GM18508 (cell line): ENCODE measurements around the gene ZCCHC7.

Experiments used
- ATAC-seq: cut with Tn5 transposase; IDR thresholded peaks from one replicate; pipeline ENCODE4 v1.9.1; 2021; ENCODE audit warnings: moderate number of reproducible peaks; ENCODE audit not compliant: insufficient read depth, unreplicated experiment

Gene ZCCHC7

DNA sequence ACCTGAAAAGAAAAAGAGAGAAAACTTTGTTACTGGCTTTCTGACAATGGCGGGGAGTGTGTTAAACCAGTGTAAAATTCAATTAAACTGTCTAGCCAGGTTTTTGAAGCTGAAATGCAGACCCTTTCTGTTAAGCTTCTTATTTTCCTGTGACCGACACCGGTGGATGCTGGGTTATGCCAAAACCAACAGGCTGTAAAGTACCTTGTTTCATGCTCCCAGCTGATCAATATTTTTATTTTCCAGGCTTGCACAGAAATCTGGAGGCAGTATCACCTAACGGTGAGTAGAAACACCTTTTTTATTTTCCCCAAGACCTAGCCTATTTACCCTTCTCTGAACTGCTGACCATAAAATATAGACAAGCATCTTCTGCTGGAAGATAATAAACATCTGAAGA is 207.2 kb downstream of the ZCCHC7 start:
- ATAC-seq = no peak

DNA sequence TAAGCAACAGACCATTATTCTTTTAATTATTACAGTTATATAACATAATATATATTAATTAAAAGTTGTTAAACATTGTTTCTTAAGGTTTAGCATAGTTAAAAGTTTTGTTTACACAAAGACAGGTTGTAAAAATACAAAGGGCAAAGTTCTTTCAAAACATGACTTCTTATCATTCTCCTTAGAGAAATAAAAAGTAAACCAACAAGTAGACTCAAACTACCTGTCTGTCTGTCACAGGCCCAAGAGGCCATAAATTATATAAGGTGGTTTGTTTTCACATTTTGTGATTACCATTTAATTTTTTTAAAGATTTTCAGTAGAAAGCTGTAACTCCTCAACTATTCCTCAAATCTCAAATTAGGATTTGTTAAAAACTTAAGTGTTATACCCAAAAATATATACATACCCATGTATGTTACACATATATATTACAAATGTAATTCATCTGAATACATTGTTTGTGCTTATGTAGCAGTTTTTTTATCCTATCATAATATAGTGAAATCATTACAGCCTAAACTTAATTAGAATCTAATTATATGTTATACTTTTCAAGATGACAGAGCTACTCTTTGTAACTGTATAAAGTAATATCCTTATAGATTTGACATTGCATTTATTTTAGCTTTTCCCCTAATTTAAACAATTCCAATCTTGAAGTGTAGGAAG is 208.3 kb downstream of the ZCCHC7 start:
- ATAC-seq = no peak

DNA sequence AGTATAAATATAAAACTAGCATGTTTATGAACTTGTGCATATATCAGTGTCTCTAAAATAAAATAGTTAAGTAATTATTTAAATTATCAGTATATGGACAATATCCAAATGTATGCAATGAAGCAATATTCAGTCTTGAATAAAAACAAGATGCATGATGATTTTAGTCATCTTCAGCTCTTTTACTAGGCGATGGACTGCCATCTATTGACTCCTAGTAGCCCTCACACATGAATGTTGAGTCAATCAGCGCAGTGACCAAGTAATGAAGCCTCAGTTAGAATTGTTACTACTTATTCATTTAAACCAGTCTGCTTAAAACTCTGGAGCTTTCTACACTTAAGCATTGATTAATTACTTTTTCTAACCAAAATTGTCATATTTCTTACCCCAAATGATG is 209.2 kb downstream of the ZCCHC7 start:
- no peak for ATAC-seq

DNA sequence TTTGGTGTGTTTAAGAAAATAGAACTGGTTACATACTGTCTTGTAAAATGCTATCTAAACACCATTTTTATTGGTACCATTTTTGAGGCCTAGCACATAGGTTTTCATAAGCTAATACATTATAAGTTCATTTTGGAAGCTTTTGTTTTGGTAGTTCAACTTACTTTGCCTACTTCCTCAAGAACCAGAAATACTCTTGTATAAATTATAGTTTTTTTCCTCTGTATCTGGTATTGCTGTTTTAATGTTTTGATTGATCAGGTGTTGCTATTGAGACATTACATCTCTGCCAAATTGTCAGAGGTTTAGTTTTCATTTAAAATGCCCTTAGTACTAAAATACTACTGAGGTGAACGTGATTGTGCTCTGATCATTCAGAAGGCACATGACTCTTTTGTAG is 211.5 kb downstream of the ZCCHC7 start:
- ATAC-seq = no peak

DNA sequence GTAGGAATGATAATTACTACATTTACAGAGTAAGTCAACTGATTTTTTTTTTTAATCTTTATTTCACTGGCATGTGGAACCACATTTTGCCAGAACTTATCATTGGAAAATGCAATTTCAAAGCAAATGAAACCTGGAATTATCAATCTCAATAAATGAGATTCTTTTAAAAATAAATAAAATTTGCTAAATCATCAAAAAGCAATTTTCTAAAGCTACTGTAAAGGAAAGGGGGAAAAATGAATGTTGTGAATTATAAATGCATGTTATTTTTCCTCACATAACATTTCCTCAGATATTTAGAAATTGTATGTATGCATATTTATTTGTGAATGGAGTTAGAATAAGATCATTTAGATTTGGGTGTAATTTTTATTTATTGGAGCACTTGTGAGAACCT is 212.2 kb downstream of the ZCCHC7 start:
- no peak for ATAC-seq

DNA sequence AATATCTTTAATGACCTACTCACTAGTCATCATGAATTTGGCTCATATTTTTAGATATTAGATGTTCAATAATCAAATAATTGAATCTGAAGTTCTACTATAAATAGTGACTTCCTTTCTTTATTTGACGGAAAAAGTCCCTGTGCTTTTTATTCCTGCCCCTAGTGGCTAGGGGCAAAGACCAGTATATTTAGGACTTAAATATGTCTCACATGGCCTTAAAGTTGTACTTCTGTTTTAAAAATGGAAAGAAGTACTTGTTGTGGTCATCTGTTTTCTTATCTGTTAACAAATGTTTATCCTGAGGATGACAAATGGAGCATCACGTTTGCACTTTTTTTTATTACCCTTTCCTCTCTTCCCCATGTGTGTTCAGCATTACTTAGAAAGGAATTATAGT is 212.9 kb downstream of the ZCCHC7 start:
- no peak for ATAC-seq

DNA sequence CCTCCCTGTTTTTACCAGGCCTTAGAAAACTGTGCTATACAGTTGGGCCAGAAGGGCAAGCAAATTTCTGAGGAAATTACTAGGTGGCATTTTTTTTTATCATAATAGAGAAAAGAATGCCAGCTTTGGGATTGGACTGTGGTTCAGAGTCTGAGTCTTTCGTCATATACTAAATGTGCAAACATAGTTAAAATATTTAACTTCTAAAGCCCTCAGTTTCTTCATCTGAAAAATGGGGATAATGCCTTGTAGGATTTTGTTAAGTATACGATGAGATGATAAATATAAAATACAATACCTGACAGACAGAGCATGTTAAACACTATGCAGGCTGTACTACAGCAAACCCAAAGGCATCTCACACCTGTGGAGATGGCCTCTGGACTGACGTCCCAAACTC is 214.9 kb downstream of the ZCCHC7 start:
- no peak for ATAC-seq

DNA sequence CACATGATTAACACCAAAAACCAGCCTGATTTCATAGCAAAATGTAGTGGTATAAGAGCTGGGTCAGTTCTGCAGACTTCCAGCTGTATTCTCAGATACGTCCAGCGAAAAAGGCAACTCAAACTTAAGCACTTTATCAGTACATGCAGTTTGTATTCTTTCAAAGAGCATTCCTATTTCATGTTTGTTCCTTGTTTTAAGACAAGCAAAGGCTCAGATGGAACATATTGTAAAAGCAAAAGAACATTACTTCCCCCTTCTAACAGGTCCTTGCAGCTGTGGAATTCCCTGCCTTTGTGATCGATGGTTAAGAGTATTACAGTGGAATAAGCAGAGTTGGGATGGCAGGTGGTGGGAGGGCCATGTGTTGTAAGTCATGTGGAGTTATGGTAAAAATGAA is 215.8 kb downstream of the ZCCHC7 start:
- no peak for ATAC-seq

DNA sequence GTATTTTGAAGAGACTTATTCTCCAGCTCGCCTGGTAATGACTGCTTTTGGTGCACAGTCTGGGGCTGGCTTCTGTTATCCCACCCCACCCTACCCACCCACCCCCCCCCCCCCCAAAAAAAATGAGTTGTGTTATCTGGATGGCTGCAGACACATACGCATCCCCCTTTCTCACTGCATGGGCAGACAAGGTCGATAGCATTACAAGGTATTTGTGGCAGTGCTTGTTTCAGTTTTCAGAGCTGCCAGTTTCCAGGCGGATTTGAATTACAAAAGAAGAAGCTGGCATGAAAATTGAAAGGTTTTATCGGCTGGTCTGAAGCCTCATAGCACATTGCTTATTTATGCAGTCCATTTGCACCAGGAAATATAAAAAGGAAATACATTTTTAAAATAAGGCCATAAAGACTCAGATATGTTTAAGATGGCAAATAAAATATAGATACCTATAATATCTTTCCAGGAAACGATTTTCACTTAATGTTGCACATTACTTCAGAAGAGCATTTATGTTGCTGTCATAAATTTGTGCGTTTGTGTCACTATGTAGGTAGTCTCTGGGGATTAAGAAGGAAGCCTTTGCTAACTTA is 217.0 kb downstream of the ZCCHC7 start:
- ATAC-seq = no peak

DNA sequence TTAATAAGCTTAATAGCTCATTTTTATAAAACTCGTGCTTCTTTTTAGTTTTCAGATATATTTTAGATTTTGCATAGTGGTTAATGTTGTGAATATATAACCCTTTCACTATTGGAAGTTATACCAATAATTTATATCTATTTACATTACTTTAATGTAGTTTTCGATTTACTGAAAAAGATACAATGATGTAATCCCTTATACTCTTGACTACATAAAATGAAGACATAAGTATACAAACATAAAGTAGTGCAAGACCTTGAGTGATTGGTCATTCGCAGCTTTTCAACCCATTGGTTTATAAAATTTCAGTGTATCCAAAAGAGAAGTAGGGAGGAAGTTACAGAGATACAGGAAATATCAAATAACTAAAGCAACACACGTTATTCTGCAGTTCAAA is 217.8 kb downstream of the ZCCHC7 start:
- ATAC-seq = no peak

DNA sequence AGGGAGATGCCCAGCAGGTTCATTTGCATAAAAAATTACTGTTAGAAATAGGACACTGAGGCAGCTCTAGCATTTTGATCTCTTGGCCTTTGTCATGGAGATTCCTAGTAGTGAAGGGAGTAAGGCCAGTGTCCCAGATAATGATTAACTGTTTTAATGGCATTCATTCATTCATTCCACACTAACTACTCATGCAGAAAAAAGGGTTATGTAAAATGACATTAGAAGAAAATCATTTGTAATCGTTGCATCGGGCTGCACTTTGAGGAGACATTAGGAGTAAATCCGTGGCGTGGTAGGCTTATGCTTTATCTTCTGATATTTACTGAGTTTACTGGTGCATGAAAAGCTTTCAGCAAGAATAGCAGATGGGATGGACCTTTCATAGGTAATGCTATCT is 219.5 kb downstream of the ZCCHC7 start:
- ATAC-seq = no peak

DNA sequence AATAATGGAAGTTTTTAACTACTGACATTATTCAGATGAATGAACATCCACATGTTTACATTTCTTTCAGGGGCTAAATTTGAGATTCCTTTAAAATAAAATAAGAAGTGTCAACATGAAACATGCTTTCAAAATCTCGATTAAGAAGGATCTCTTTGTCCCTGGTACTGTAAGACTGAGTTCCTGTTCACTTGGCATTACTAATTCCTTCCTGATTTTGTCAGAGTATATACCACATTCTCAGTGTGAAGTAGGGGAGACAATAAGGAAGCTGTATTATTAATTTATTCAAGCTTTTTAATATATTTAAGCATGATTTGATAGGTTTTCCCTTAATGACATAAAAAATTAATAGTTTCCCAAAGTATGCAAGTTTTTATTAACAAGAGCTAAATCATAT is 220.6 kb downstream of the ZCCHC7 start:
- no peak for ATAC-seq

DNA sequence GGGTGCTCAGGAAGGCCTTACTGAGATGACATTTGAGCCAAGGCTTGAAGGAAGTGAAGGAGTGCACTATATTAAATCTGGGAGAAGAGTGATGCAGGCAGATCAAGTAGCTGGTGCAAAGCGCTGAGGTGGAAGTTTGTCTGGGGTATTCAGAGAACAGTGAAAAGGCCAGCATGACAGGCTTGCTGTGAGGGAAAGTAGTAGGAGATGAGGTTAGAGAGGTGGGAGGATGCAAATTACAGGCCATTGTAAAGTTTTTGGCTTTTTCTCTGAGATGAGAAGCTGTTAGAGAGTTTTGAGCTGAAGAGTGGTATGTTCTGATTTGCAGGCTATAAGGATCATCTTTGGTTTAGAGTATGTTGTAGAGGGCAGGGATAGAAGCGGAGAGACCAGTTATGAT is 221.3 kb downstream of the ZCCHC7 start:
- ATAC-seq = no peak

DNA sequence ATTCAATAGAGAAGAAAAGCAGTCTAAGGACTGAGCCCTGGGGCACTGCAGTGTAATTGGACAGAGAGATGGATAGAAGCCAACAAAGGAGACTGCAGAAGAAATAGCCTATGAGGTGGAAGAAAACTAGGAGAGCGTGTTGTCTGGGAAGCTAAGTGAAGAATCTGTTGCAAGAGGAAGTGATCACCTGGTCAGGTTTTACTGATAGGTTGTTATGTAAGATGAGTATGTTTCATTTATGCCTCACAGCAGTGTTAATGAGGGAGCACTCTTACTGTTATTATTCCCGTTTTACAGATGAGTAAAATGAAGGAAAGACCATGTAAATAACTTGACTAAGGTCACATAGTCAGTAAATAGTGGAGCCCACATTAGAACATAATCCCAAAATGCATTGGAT is 222.1 kb downstream of the ZCCHC7 start:
- no peak for ATAC-seq

DNA sequence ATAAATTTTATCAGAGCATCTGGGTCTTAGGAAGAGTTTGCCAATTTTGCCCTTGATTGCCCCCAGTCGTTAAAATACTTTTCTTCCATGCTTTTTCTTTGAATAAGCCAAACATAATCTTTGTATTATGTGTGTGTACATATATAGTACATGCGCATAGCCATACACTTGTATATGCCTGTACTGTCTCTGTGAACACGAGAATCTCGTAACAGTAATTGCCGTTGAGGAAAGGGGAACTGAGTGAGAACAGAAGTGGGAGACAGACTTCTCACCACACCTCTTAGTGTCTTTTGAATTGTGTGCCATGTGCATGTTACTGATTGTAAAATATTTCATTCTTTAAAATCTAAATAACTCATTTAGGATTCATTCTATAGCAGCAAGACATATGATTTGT is 222.5 kb downstream of the ZCCHC7 start:
- ATAC-seq = no peak

DNA sequence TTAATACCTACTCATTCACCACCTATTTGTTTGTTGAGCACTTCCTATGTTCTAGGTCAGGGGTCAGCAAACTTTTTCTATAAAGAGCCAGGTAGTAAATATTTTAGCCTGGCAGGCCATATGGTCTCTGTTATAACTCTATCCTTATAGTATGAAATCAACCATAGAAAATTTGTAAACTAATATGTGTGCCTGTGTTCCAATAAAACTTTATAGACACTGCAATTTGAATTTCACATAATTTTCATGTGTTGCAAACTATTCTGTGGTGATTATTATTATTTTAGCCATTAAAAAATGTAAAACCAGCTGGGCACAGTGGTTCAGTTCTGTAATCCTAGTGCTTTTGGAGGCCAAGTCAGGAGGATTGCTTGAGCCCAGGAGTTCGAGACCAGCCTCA is 223.3 kb downstream of the ZCCHC7 start:
- ATAC-seq = no peak

DNA sequence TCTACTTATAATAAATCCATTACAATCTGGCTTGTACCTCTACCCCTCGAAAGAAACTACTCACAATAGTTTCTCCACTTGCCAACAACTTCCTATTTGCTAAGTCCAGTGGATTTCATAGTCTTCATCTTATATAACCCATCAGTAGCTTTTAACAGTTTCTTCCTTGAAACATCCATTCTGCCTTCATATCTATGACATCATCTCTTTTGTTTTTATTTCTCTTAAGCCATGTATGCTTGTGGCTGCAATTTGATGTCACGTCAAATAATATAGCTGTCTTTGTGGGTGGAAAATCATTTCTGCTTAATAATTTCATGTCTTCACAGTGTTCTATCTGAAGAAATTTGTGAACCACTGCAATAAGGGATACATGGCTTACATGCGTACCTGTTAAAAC is 224.7 kb downstream of the ZCCHC7 start:
- ATAC-seq = no peak

DNA sequence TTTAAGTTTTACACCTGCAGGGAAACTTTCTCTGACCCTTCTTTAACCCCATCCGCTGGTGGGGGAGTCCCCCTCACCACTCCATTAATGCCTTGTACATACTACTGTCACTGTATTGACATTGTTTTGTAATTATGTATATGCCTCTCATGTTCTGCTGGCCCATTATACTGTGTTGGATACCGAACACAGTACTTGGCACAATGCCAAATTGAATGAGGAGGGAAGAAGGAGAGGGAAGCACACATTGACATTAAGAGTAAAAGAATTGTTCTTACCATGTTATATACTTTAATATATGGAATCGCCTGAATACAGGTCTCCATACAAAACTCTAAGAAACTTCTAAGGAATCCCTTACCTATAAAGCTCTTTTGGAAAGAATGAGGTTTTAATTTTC is 228.5 kb downstream of the ZCCHC7 start:
- no peak for ATAC-seq

DNA sequence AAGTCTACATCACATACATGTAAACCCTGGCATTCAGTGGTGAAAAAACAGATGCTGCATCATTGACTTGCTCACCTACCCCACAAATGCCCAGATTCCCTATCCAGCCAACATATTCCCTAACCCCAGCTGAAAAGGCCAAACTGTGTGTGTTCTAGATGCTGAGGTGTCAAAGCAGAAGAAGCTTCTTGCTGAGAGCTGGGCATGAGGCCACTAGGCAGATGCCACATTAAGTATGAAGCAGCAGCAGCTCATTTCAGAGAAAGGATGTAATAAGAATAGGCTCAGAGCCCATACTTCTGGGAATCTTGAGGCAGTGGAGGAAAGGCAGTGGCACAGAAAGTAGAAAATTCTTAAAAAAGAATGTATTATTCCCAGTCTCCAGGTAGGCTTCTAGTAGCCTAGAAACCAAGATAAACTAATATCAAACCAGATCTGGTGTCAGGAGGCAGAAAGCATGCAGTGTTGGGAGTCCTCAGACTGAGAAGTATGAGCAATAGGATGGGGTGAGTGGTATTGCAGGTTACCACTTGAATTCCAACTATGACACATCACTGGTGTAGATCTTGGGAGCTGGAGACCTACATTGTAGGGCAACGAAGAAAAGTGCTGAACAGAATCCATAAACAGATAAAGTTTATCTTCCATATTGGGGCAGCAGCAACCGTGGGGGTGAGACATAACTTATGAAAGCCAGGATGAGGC is 230.3 kb downstream of the ZCCHC7 start:
- no peak for ATAC-seq

DNA sequence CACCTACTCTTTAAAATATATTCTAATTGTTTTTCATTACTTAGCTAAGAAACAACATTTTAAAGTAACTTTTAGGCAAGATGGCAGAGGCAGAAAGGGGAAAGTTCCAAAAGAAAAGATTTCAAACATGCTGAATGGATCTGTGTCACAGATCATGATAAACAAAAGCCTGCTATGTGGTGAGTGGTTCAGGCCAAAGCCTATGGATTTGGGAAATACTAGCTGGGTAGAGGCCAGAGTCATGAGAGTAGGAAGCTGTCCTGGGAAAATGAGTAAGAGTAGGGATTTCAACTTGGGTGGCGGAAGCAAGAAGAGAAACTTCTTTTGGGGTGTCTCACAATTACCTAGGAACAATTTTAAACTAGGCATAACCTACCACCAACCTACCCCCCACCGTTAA is 233.4 kb downstream of the ZCCHC7 start:
- no peak for ATAC-seq

DNA sequence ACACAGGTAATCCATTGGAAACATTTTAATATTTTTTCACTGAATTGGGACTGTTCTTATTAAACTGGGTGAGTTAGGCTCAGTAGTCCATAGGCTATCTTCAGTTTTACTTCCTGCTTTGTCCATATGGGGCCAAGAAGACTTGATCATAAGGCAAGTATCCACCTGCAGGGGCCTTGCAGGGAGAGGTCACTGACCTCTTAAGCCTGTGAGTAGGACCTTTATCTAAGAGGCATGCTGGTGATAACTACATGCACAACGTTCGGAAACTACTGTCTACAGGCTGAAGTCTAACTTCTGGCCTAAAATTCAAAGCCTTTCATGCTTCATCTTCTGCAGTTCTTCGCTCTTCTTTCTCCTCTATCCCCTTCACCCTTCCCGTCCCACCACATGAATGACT is 242.1 kb downstream of the ZCCHC7 start:
- ATAC-seq = no peak

DNA sequence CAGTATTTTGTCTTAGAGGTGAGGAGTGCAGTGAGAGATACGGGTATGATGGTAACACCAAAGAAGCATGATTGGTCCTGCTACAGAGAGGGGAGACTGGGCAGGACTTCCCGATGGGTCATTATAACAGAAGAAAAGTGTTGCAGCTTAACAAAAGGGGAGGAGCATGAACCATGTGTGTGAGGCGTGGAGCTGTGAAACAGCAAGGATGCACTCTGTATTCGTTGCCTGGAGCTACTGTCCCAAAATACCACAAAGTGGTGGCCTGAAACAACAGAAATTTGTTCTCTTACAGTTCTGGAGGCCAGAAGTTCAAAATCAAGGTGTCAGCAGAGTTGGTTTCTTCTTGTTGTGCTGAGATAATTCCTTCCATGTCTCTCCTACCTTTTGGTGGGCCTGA is 242.8 kb downstream of the ZCCHC7 start:
- no peak for ATAC-seq
